GM23338 (cell line): ENCODE measurements around the gene USP51. TPM values are rescaled to one million over a fixed set of nuclear protein-coding genes. Genes with fewer than 3 reads are reported as not detected.
A peak's percentile ranks its signal among the peaks of the same experiment; 100 is the strongest.

Source experiments
- ATAC-seq: fragments of 200-7000 bp; cut with Tn5 transposase; 3 replicates; pipeline ENCODE4 v1.9.1; 2020
- DNase-seq: peaks from one replicate; pipeline ENCODE4 v3.0.0-alpha.2; 2015; ENCODE audit warnings: low spot score
- H2AFZ ChIP-seq: fragments of 200-600 bp; sonication (generic); 2 replicates; pipeline ENCODE4 v1.8.0; 2016; ENCODE audit warnings: antibody characterized with exemption, mild to moderate bottlenecking, moderate library complexity
- H3F3A ChIP-seq: fragments of 200-600 bp; sonication (generic); replicated peaks from 2 replicates; pipeline ENCODE4 v1.8.0; 2017; ENCODE audit warnings: antibody characterized with exemption, mixed run types, low read depth
- H3K27ac ChIP-seq: fragments of 200-600 bp; sonication (generic); 2 replicates; pipeline ENCODE4 v1.6.1; 2016; ENCODE audit warnings: low read depth
- H3K27me3 ChIP-seq: fragments of 200-600 bp; sonication (generic); 2 replicates; pipeline ENCODE4 v1.8.0; 2016; ENCODE audit warnings: mild to moderate bottlenecking, mixed run types, moderate library complexity; ENCODE audit not compliant: insufficient read depth
- H3K36me3 ChIP-seq: fragments of 200-600 bp; sonication (generic); 2 replicates; pipeline ENCODE4 v1.8.0; 2016; ENCODE audit warnings: mild to moderate bottlenecking; ENCODE audit not compliant: insufficient read depth
- H3K4me1 ChIP-seq: fragments of 200-600 bp; sonication (generic); 2 replicates; pipeline ENCODE4 v1.8.0; 2016; ENCODE audit warnings: mild to moderate bottlenecking, moderate library complexity; ENCODE audit not compliant: insufficient read depth
- H3K4me2 ChIP-seq: fragments of 200-600 bp; sonication (generic); 2 replicates; pipeline ENCODE4 v1.7.1; 2017; ENCODE audit warnings: mixed run types
- H3K4me3 ChIP-seq: fragments of 200-600 bp; sonication (generic); 2 replicates; pipeline ENCODE4 v1.6.1; 2016; ENCODE audit warnings: mixed run types
- H3K79me2 ChIP-seq: fragments of 200-600 bp; sonication (generic); replicated peaks from 2 replicates; pipeline ENCODE4 v1.8.0; 2017; ENCODE audit warnings: mild to moderate bottlenecking; ENCODE audit not compliant: insufficient read depth
- H3K9me2 ChIP-seq: fragments of 200-600 bp; sonication (generic); 2 replicates; pipeline ENCODE4 v1.8.0; 2017; ENCODE audit not compliant: insufficient read depth
- H4K20me1 ChIP-seq: fragments of 200-600 bp; sonication (generic); replicated peaks from 2 replicates; pipeline ENCODE4 v1.8.0; 2017; ENCODE audit warnings: mild to moderate bottlenecking; ENCODE audit not compliant: insufficient read depth
- H3K27ac Mint-ChIP-seq: 2 replicates; pipeline ENCODE4 v1.8.0; 2020; ENCODE audit warnings: inconsistent platforms, mild to moderate bottlenecking, moderate library complexity, mixed read lengths
- H3K27me3 Mint-ChIP-seq: 3 replicates; pipeline ENCODE4 v1.8.0; 2022; ENCODE audit warnings: low read depth, mild to moderate bottlenecking, moderate library complexity, mixed read lengths, inconsistent platforms; ENCODE audit not compliant: insufficient read depth, poor library complexity
- H3K36me3 Mint-ChIP-seq: 3 replicates; pipeline ENCODE4 v1.8.0; 2021; ENCODE audit warnings: low read depth, mild to moderate bottlenecking, inconsistent platforms, moderate library complexity, mixed read lengths
- H3K4me1 Mint-ChIP-seq: 3 replicates; pipeline ENCODE4 v1.8.0; 2020; ENCODE audit warnings: mild to moderate bottlenecking, inconsistent platforms, mixed read lengths
- H3K4me3 Mint-ChIP-seq: 3 replicates; pipeline ENCODE4 v1.8.0; 2021; ENCODE audit warnings: moderate library complexity, mild to moderate bottlenecking, inconsistent platforms, mixed read lengths
- H3K9me3 Mint-ChIP-seq: 3 replicates; pipeline ENCODE4 v1.8.0; 2020; ENCODE audit warnings: moderate library complexity, mild to moderate bottlenecking, inconsistent platforms, mixed read lengths
- CREB1 ChIP-seq: fragments of 250-450 bp; sonication (Bioruptor Pico); IDR thresholded peaks from 2 replicates; pipeline ENCODE4 v1.5.0; 2020; ENCODE audit warnings: low read depth, mild to moderate bottlenecking, moderate library complexity
- NANOG ChIP-seq: IDR thresholded peaks from 2 replicates; pipeline ENCODE4 v1.6.1; 2016; ENCODE audit warnings: antibody characterized with exemption, borderline replicate concordance
- POLR2AphosphoS5 ChIP-seq: IDR thresholded peaks from 2 replicates; pipeline ENCODE4 v1.6.1; 2016; ENCODE audit warnings: antibody characterized with exemption, low read depth
- ZNF331 ChIP-seq: fragments of 250-450 bp; sonication (Bioruptor Pico); IDR thresholded peaks from 2 replicates; pipeline ENCODE4 v1.5.0; 2020; ENCODE audit warnings: low read depth, mild to moderate bottlenecking, moderate library complexity
- long read RNA-seq: library from polyadenylated mRNA; unstranded; transcript quantifications from one replicate; pipeline ENCODE4 v2.0.0, GENCODE V29; 2020; ENCODE audit not compliant: unreplicated experiment
- polyA plus RNA-seq: library from polyadenylated mRNA; unstranded; fragments of >200 nt; fragmentation: Nextera tagmentation; extraction: Ambion mirVana; gene quantifications from 2 replicates; pipeline ENCODE4 v1.2.1, GENCODE V29; 2016
- total RNA-seq: library from RNA; depleted of rRNA; stranded (reverse); fragments of >200 nt; shearing (Covaris generic); gene quantifications from 2 replicates; pipeline ENCODE4 v1.2.3, GENCODE V29; 2014; rRNA removed
- TF ChIP-seq, protein P1 (sequence below), 2 experiments: fragments of 200-600 bp in 1 of 2; sonication (generic) in 1 of 2; conservative IDR thresholded peaks; 2 replicates each; pipeline versions ENCODE4 v1.5.1 to v1.6.1; 2016 to 2017; ENCODE audit warnings: antibody characterized with exemption in 2 of 2, low read depth in 2 of 2, mild to moderate bottlenecking in 2 of 2, moderate library complexity in 1 of 2
- TF ChIP-seq, protein P2 (sequence below): fragments of 250-450 bp; sonication (Bioruptor Pico); IDR thresholded peaks from 2 replicates; pipeline ENCODE4 v1.5.0; 2020; ENCODE audit warnings: mild to moderate bottlenecking, moderate library complexity

The USP51 gene
- total RNA-seq (4.7 and 5.5 TPM in 2 replicates), polyA plus RNA-seq (2.8 and 3.5 TPM in 2 replicates)
- long read RNA-seq, partial matches to known transcripts = 0 of 1 reads
- long read RNA-seq, other reads (novel, unspliced or antisense) = 1 of 1 reads

DNA sequence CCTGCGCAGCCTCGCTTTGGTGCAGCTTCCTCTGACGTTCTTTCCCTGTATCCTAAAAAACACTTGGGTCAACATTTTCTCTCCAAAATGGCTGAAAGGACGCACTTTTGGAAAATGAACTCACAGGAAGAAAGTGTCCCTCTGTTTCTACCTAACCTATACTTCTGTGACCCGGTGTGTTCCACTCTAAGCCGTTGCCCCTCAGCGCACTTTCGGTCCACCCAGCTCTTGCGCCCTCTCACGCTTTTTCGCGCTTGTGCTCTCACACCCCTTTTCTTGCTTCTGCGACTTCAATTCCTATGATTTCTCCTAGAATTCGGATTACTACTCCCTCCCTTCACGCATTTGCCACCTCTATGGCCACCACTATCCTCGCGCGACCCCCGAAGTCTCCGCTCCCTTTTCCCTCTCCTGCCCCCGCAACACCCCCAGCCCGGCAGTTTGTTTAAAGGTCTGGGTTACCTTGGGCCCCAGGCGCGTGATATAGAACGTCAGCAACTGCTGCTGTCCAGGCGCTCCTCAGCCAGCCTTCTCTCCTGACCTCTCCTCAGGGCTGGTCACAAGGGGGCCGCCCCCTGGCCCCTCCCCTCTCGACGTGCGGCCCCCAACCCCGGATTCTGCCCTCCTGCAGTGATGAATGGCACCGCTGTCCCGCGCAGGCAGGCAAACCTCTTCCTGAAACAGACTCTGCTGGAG, at the start of gene USP51:
USP51 (minus strand) TSS at position 535 of the 696 bp plus-strand sequence. CDS start 909 bp downstream, outside the sequence.
- H3K4me3 Mint-ChIP-seq = peak within 1 kb of the TSS; percentile 97
- peaks cover 8% of the 10 kb centered on the region; the same call in 1 of the 3 replicates for H3K4me1 Mint-ChIP-seq
- H3K27ac Mint-ChIP-seq = peak within 1 kb of the TSS; percentile 98
- H3K4me1 ChIP-seq = 0 out of 2 replicates have a peak, but pooled peaks cover 6% of the 10 kb centered on the region
- peak within 1 kb of the TSS; percentile 77 for H3K4me3 ChIP-seq
- peak within 1 kb of the TSS; percentile 95 for H3K27ac ChIP-seq
- H4K20me1 ChIP-seq = no peaks in the 10 kb centered on the region
- no peaks in the 10 kb centered on the region for H3K9me2 ChIP-seq
- peak within 1 kb of the TSS; percentile 18; the same call in 1 of the 2 replicates for H2AFZ ChIP-seq
- no peaks in the 10 kb centered on the region for H3K27me3 ChIP-seq
- no peaks in the 10 kb centered on the region for H3K27me3 Mint-ChIP-seq
- H3F3A ChIP-seq = no peaks in the 10 kb centered on the region
- H3K4me2 ChIP-seq = peak within 1 kb of the TSS; percentile 80
- peaks cover 12% of the 10 kb centered on the region for H3K36me3 Mint-ChIP-seq
- DNase-seq (peak; percentile 73), ATAC-seq (peak; percentile 84)
- TF ChIP-seq POLR2AphosphoS5 (0 out of 2 replicates have a peak, but pooled peaks have one; percentile 28), NANOG (no peak), CREB1 (CRISPR knock-in tag) (peak; percentile 5; the same call in 1 of the 2 replicates)
- H3K79me2 ChIP-seq = no peaks in the 10 kb centered on the region
- H3K36me3 ChIP-seq = no peaks in the 10 kb centered on the region
- no peaks in the 10 kb centered on the region for H3K9me3 Mint-ChIP-seq

DNA sequence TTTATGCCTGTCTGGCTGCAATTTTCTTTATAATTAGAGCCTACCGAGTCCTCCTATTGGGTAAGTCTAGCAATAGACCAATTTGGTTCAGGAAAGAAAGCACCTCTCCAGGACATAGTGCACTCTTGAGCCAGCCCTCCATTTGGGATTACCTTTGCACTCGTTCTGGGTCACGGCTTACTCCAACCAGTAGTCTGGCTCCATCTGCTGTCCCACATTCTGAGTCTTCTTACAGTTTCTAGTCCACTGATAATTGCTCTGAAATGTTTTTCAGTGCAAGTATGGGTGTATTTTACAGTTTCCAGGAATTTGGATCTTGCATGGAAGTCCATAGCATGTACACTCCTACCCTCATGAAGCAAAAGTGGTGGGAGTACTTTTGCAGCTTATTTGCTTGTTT, 34.8 kb upstream of the USP51 start:
- no peak for ATAC-seq

More for the DNA sequence above, 34.8 kb upstream of the USP51 start:
- Histone ChIP-seq H3K4me3 (no peak overlapping the region), H3F3A (no peaks in the 10 kb centered on the region), H4K20me1 (no peaks in the 10 kb centered on the region), H3K4me2 (no peak overlapping the region), H3K27me3 (no peaks in the 10 kb centered on the region), H3K4me1 (peaks cover 2% of the 10 kb centered on the region; the same call in 1 of the 2 replicates), H3K9me2 (no peaks in the 10 kb centered on the region), H3K79me2 (no peaks in the 10 kb centered on the region), H2AFZ (no peak overlapping the region), H3K27ac (no peak overlapping the region), H3K36me3 (no peaks in the 10 kb centered on the region)
- Mint-ChIP-seq H3K4me1 (peaks cover 4% of the 10 kb centered on the region; the same call in 1 of the 3 replicates), H3K4me3 (no peak overlapping the region), H3K27ac (no peak overlapping the region), H3K36me3 (no peaks in the 10 kb centered on the region), H3K27me3 (peaks cover 4% of the 10 kb centered on the region), H3K9me3 (peaks cover 5% of the 10 kb centered on the region; the same call in 2 of the 3 replicates)
- DNase-seq = peak; percentile 5
- TF ChIP-seq ZNF331 (CRISPR knock-in tag) = no peak
- TF ChIP-seq, protein P1, sequence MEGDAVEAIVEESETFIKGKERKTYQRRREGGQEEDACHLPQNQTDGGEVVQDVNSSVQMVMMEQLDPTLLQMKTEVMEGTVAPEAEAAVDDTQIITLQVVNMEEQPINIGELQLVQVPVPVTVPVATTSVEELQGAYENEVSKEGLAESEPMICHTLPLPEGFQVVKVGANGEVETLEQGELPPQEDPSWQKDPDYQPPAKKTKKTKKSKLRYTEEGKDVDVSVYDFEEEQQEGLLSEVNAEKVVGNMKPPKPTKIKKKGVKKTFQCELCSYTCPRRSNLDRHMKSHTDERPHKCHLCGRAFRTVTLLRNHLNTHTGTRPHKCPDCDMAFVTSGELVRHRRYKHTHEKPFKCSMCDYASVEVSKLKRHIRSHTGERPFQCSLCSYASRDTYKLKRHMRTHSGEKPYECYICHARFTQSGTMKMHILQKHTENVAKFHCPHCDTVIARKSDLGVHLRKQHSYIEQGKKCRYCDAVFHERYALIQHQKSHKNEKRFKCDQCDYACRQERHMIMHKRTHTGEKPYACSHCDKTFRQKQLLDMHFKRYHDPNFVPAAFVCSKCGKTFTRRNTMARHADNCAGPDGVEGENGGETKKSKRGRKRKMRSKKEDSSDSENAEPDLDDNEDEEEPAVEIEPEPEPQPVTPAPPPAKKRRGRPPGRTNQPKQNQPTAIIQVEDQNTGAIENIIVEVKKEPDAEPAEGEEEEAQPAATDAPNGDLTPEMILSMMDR (conservative IDR thresholded peaks at IDR 0.05; ENCODE audit: low read depth in 2 of 2) = peak in 1 of 2 experiments; percentile 37; a peak in 2 of 4 replicates
- TF ChIP-seq, protein P2, sequence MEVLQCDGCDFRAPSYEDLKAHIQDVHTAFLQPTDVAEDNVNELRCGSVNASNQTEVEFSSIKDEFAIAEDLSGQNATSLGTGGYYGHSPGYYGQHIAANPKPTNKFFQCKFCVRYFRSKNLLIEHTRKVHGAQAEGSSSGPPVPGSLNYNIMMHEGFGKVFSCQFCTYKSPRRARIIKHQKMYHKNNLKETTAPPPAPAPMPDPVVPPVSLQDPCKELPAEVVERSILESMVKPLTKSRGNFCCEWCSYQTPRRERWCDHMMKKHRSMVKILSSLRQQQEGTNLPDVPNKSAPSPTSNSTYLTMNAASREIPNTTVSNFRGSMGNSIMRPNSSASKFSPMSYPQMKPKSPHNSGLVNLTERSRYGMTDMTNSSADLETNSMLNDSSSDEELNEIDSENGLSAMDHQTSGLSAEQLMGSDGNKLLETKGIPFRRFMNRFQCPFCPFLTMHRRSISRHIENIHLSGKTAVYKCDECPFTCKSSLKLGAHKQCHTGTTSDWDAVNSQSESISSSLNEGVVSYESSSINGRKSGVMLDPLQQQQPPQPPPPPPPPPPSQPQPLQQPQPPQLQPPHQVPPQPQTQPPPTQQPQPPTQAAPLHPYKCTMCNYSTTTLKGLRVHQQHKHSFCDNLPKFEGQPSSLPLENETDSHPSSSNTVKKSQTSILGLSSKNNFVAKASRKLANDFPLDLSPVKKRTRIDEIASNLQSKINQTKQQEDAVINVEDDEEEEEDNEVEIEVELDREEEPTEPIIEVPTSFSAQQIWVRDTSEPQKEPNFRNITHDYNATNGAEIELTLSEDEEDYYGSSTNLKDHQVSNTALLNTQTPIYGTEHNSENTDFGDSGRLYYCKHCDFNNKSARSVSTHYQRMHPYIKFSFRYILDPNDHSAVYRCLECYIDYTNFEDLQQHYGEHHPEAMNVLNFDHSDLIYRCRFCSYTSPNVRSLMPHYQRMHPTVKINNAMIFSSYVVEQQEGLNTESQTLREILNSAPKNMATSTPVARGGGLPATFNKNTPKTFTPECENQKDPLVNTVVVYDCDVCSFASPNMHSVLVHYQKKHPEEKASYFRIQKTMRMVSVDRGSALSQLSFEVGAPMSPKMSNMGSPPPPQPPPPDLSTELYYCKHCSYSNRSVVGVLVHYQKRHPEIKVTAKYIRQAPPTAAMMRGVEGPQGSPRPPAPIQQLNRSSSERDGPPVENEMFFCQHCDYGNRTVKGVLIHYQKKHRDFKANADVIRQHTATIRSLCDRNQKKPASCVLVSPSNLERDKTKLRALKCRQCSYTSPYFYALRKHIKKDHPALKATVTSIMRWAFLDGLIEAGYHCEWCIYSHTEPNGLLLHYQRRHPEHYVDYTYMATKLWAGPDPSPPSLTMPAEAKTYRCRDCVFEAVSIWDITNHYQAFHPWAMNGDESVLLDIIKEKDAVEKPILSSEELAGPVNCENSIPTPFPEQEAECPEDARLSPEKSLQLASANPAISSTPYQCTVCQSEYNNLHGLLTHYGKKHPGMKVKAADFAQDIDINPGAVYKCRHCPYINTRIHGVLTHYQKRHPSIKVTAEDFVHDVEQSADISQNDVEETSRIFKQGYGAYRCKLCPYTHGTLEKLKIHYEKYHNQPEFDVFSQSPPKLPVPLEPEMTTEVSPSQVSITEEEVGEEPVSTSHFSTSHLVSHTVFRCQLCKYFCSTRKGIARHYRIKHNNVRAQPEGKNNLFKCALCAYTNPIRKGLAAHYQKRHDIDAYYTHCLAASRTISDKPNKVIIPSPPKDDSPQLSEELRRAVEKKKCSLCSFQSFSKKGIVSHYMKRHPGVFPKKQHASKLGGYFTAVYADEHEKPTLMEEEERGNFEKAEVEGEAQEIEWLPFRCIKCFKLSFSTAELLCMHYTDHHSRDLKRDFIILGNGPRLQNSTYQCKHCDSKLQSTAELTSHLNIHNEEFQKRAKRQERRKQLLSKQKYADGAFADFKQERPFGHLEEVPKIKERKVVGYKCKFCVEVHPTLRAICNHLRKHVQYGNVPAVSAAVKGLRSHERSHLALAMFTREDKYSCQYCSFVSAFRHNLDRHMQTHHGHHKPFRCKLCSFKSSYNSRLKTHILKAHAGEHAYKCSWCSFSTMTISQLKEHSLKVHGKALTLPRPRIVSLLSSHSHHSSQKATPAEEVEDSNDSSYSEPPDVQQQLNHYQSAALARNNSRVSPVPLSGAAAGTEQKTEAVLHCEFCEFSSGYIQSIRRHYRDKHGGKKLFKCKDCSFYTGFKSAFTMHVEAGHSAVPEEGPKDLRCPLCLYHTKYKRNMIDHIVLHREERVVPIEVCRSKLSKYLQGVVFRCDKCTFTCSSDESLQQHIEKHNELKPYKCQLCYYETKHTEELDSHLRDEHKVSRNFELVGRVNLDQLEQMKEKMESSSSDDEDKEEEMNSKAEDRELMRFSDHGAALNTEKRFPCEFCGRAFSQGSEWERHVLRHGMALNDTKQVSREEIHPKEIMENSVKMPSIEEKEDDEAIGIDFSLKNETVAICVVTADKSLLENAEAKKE (CRISPR knock-in tag) = no peak
